GM18907 (cell line): ENCODE measurements around the gene HS3ST2.
"Not testable (repeated sequence)": the region's sequence is repeated elsewhere in the genome, so short reads cannot be mapped to it uniquely, and the experiment has no call there.

ENCODE experiments used
- ATAC-seq: cut with Tn5 transposase; IDR thresholded peaks from one replicate; pipeline ENCODE4 v1.9.1; 2021; ENCODE audit warnings: mild to moderate bottlenecking, moderate library complexity; ENCODE audit not compliant: unreplicated experiment

Gene HS3ST2

GRCh38 chr16:22874394-22874793 is 60.4 kb downstream of the HS3ST2 start:
- no peak for ATAC-seq

GRCh38 chr16:22878955-22879354 is 65.0 kb downstream of the HS3ST2 start:
- ATAC-seq: no peak

GRCh38 chr16:22879466-22879865 is 65.5 kb downstream of the HS3ST2 start:
- no peak for ATAC-seq

- ATAC-seq: no peak
Measured at GRCh38 chr16:22882981-22883380, 69.0 kb downstream of the HS3ST2 start.

GRCh38 chr16:22885951-22886350 is 72.0 kb downstream of the HS3ST2 start:
- no peak for ATAC-seq

GRCh38 chr16:22886927-22887326 is 73.0 kb downstream of the HS3ST2 start:
- ATAC-seq: no peak

- ATAC-seq: no peak
Measured at GRCh38 chr16:22887445-22887844, 73.5 kb downstream of the HS3ST2 start.

- no peak for ATAC-seq
Measured at GRCh38 chr16:22888791-22889190, 74.8 kb downstream of the HS3ST2 start.

GRCh38 chr16:22890976-22891375 is 77.0 kb downstream of the HS3ST2 start:
- no peak for ATAC-seq

GRCh38 chr16:22897184-22897583 is 83.2 kb downstream of the HS3ST2 start:
- ATAC-seq: no peak

GRCh38 chr16:22898131-22898530 is 84.2 kb downstream of the HS3ST2 start:
- no peak for ATAC-seq

- no peak for ATAC-seq
Measured at GRCh38 chr16:22898874-22899348, 84.9 kb downstream of the HS3ST2 start.

GRCh38 chr16:22899567-22899966 is 85.6 kb downstream of the HS3ST2 start:
- not testable (repeated sequence) for ATAC-seq

GRCh38 chr16:22900863-22901262 is 86.9 kb downstream of the HS3ST2 start:
- no peak for ATAC-seq

- no peak for ATAC-seq
Measured at GRCh38 chr16:22901563-22901962, 87.6 kb downstream of the HS3ST2 start.

GRCh38 chr16:22903716-22904115 is 89.8 kb downstream of the HS3ST2 start:
- ATAC-seq: no peak

- no peak for ATAC-seq
Measured at GRCh38 chr16:22912654-22913053, 98.7 kb downstream of the HS3ST2 start.

GRCh38 chr16:22915003-22915402 is 101.0 kb downstream of the HS3ST2 start:
- no peak for ATAC-seq

- ATAC-seq: no peak
Measured at GRCh38 chr16:22923491-22923890, 109.5 kb downstream of the HS3ST2 start.

- no peak for ATAC-seq
Measured at GRCh38 chr16:22924492-22924891, 110.5 kb downstream of the HS3ST2 start.

GRCh38 chr16:22926105-22926751 is 112.3 kb downstream of the HS3ST2 start:
- no peak for ATAC-seq

GRCh38 chr16:22927306-22927705 is 113.3 kb downstream of the HS3ST2 start:
- ATAC-seq: no peak

- no peak for ATAC-seq
Measured at GRCh38 chr16:22928882-22929435, 115.0 kb downstream of the HS3ST2 start.
